ENCODE results near the gene GALNT18. TPM values are rescaled to one million over a fixed set of nuclear protein-coding genes. Genes with fewer than 3 reads are reported as not detected.

GALNT18 gene
- total and polyA plus RNA-seq, 4 donors: 17.7 to 109 (median 63.7) TPM

DNA sequence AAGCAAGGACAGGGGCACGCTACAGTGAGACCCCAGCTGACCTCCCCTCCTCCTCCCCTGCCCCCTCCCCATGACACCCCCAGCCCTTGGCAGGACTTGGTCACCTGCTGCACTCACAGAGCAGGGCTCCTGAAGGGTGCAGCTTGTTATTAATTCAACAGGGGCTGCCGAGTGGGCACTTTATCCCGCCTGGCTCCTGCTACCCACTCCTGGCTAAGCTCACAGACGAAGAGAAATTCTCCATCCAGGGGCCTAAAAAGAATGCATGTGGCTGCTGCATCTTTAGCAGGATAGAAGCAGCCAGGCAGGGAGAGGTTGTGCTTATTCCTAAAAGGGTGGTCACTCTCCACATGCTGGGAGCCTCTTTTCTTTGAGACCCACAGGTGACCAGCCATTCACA lies 40.3 kb downstream of the GALNT18 start:
- Histone ChIP-seq H3K27ac (ENCODE audit: low read depth in 1 of 2, low read length in 1 of 2) (peak overlapping the region in 1 of 2 donors; percentile 26), H3K4me1 (ENCODE audit: control insufficient read depth in 5 of 5, insufficient read depth in 5 of 5, low read length in 5 of 5) (peaks cover 3 to 42% (median 24%) of the 10 kb centered on the region in 5 donors), H3K9me3 (ENCODE audit: control insufficient read depth in 4 of 4, insufficient read depth in 3 of 4, low read length in 3 of 4) (no peaks in the 10 kb centered on the region), H3K9ac (ENCODE audit: insufficient read depth in 1 of 2, low read length in 2 of 2) (no peak overlapping the region), H3K27me3 (ENCODE audit: control insufficient read depth in 3 of 3, insufficient read depth in 3 of 3, low read length in 2 of 3) (no peaks in the 10 kb centered on the region), H3K36me3 (ENCODE audit: control insufficient read depth in 4 of 4, insufficient read depth in 4 of 4, low read length in 4 of 4) (no peaks in the 10 kb centered on the region), H3K4me3 (no peak overlapping the region)
- TF ChIP-seq, protein P1, sequence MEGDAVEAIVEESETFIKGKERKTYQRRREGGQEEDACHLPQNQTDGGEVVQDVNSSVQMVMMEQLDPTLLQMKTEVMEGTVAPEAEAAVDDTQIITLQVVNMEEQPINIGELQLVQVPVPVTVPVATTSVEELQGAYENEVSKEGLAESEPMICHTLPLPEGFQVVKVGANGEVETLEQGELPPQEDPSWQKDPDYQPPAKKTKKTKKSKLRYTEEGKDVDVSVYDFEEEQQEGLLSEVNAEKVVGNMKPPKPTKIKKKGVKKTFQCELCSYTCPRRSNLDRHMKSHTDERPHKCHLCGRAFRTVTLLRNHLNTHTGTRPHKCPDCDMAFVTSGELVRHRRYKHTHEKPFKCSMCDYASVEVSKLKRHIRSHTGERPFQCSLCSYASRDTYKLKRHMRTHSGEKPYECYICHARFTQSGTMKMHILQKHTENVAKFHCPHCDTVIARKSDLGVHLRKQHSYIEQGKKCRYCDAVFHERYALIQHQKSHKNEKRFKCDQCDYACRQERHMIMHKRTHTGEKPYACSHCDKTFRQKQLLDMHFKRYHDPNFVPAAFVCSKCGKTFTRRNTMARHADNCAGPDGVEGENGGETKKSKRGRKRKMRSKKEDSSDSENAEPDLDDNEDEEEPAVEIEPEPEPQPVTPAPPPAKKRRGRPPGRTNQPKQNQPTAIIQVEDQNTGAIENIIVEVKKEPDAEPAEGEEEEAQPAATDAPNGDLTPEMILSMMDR (IDR thresholded peaks at IDR 0.05; ENCODE audit: control extremely low read depth, extremely low read depth): no peak
- 77 to 89% methylated on average over 4 of the region's 4 CpGs for WGBS, 2 donors
- ATAC-seq (ENCODE audit: insufficient read depth, low FRiP score) (no peak), DNase-seq (no peak)

- DNase-seq: peak in 1 of 3 donors; percentile 44
- H3K36me3 ChIP-seq (ENCODE audit: control insufficient read depth in 4 of 4, insufficient read depth in 4 of 4, low read length in 4 of 4): no peaks in the 10 kb centered on the region
Measured at GRCh38 chr11:11580841-11581411, 40.9 kb downstream of the GALNT18 start.

DNA sequence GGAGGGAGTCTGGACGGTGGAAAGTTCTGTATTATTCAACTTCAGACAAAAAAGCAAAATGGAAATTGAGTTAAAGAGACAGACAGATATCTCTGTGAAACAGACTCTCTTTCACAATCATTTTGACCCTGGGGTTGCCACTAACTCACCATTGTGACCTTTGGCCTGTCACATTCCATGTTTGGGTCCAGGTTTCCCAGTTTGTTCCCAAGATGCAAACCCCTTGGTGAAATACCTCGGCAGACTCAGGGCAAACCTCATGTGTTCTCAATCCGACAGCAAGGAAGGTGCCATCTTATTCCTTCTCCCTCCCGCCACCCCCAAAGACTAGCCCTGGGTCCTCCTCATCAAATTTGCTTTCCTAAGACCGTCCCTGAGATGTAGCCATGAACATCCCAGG lies 41.8 kb downstream of the GALNT18 start:
- TF ChIP-seq, protein P1 (IDR thresholded peaks at IDR 0.05; ENCODE audit: control extremely low read depth, extremely low read depth): no peak
- Histone ChIP-seq H3K4me3 (no peak overlapping the region), H3K36me3 (ENCODE audit: control insufficient read depth in 4 of 4, insufficient read depth in 4 of 4, low read length in 4 of 4) (no peaks in the 10 kb centered on the region), H3K9me3 (ENCODE audit: control insufficient read depth in 4 of 4, insufficient read depth in 3 of 4, low read length in 3 of 4) (no peaks in the 10 kb centered on the region), H3K27ac (ENCODE audit: low read depth in 1 of 2, low read length in 1 of 2) (no peak overlapping the region), H3K9ac (ENCODE audit: insufficient read depth in 1 of 2, low read length in 2 of 2) (no peak overlapping the region), H3K27me3 (ENCODE audit: control insufficient read depth in 3 of 3, insufficient read depth in 3 of 3, low read length in 2 of 3) (no peaks in the 10 kb centered on the region), H3K4me1 (ENCODE audit: control insufficient read depth in 5 of 5, insufficient read depth in 5 of 5, low read length in 5 of 5) (peaks cover 3 to 43% (median 24%) of the 10 kb centered on the region in 5 donors)
- ATAC-seq (ENCODE audit: insufficient read depth, low FRiP score) (no peak), DNase-seq (no peak)
- 93 to 95% methylated on average over 5 of the region's 5 CpGs for WGBS, 2 donors

More at GRCh38 chr11:11580841-11581411, 40.9 kb downstream of the GALNT18 start:
- Histone ChIP-seq H3K4me1 (ENCODE audit: control insufficient read depth in 5 of 5, insufficient read depth in 5 of 5, low read length in 5 of 5) (peaks cover 3 to 43% (median 24%) of the 10 kb centered on the region in 5 donors), H3K27ac (ENCODE audit: low read depth in 1 of 2, low read length in 1 of 2) (peak overlapping the region in 1 of 2 donors; percentile 17), H3K27me3 (ENCODE audit: control insufficient read depth in 3 of 3, insufficient read depth in 3 of 3, low read length in 2 of 3) (no peaks in the 10 kb centered on the region), H3K9ac (ENCODE audit: insufficient read depth in 1 of 2, low read length in 2 of 2) (no peak overlapping the region), H3K4me3 (no peak overlapping the region), H3K9me3 (ENCODE audit: control insufficient read depth in 4 of 4, insufficient read depth in 3 of 4, low read length in 3 of 4) (no peaks in the 10 kb centered on the region)
- WGBS, 2 donors: 60 to 68% methylated on average over 10 of the region's 10 CpGs
- TF ChIP-seq, protein P1 (IDR thresholded peaks at IDR 0.05; ENCODE audit: control extremely low read depth, extremely low read depth): no peak
- ATAC-seq (ENCODE audit: insufficient read depth, low FRiP score): no peak
